ENCODE data around the gene COPS7A.
"Not testable (repeated sequence)": the region's sequence is repeated elsewhere in the genome, so short reads cannot be mapped to it uniquely, and the experiment has no call there.

Gene COPS7A

GRCh38 chr12:6701078-6701768, 22.6 kb upstream of the COPS7A start:
- no peak for DNase-seq (ENCODE audit: low read depth in 2 of 2)

- DNase-seq (ENCODE audit: low read depth in 2 of 2), result no peak
These were observed 20.2 kb upstream of the COPS7A start for GRCh38 chr12:6703631-6704030.

- not testable (repeated sequence) for DNase-seq (ENCODE audit: low read depth in 2 of 2)
These were observed 15.5 kb upstream of the COPS7A start for GRCh38 chr12:6708351-6708750.

GRCh38 chr12:6708960-6709394, 14.9 kb upstream of the COPS7A start:
- no peak for DNase-seq (ENCODE audit: low read depth in 2 of 2)

GRCh38 chr12:6716031-6716873, 7.6 kb upstream of the COPS7A start:
- not testable (repeated sequence) for DNase-seq (ENCODE audit: low read depth in 2 of 2)

- no peak for DNase-seq (ENCODE audit: low read depth in 2 of 2)
These were observed 6.9 kb upstream of the COPS7A start for GRCh38 chr12:6716874-6717437.

GRCh38 chr12:6722863-6723262, 983 bp upstream of the COPS7A start:
- no peak for DNase-seq (ENCODE audit: low read depth in 2 of 2)

- DNase-seq (ENCODE audit: low read depth in 2 of 2), result no peak
These were observed 557 bp downstream of the COPS7A start for GRCh38 chr12:6724409-6724797.

- DNase-seq (ENCODE audit: low read depth in 2 of 2), result no peak
These were observed 1.5 kb downstream of the COPS7A start for GRCh38 chr12:6725350-6725749.

- DNase-seq (ENCODE audit: low read depth in 2 of 2), result no peak
These were observed 5.3 kb downstream of the COPS7A start for GRCh38 chr12:6729186-6729585.

GRCh38 chr12:6730169-6730568, 6.3 kb downstream of the COPS7A start:
- no peak for DNase-seq (ENCODE audit: low read depth in 2 of 2)

GRCh38 chr12:6734506-6735387, 10.9 kb downstream of the COPS7A start:
- no peak for DNase-seq (ENCODE audit: low read depth in 2 of 2)

GRCh38 chr12:6735448-6736191, 11.8 kb downstream of the COPS7A start:
- DNase-seq (ENCODE audit: low read depth in 2 of 2), result no peak

GRCh38 chr12:6736754-6737153, 12.9 kb downstream of the COPS7A start:
- no peak for DNase-seq (ENCODE audit: low read depth in 2 of 2)

GRCh38 chr12:6742080-6742479, 18.2 kb downstream of the COPS7A start:
- not testable (repeated sequence) for DNase-seq (ENCODE audit: low read depth in 2 of 2)

- no peak for DNase-seq (ENCODE audit: low read depth in 2 of 2)
These were observed 19.0 kb downstream of the COPS7A start for GRCh38 chr12:6742834-6743233.

GRCh38 chr12:6743300-6743699, 19.5 kb downstream of the COPS7A start:
- not testable (repeated sequence) for DNase-seq (ENCODE audit: low read depth in 2 of 2)

GRCh38 chr12:6745741-6746525, 22.1 kb downstream of the COPS7A start:
- no peak for DNase-seq (ENCODE audit: low read depth in 2 of 2)

- no peak for DNase-seq (ENCODE audit: low read depth in 2 of 2)
These were observed 23.4 kb downstream of the COPS7A start for GRCh38 chr12:6747216-6747615.

- DNase-seq (ENCODE audit: low read depth in 2 of 2), result no peak
These were observed 24.9 kb downstream of the COPS7A start for GRCh38 chr12:6748761-6749160.

Data from stimulated activated CD8-positive, alpha-beta memory T cell treated with anti-CD3 and anti-CD28 coated beads, Interleukin-7, amount 100 ng/mL, for 1 hour (primary cell).